HEK293 (cell line): ENCODE data around the gene FBXL15.

Experiments used
- ELK4 ChIP-seq: IDR thresholded peaks from 2 replicates; pipeline ENCODE4 v1.6.1; 2011; ENCODE audit warnings: mild to moderate bottlenecking, low read depth, low read length, borderline replicate concordance
- HOXA7 ChIP-seq: sonication (generic); formaldehyde crosslinking; IDR thresholded peaks from 2 replicates; pipeline ENCODE4 v1.8.1; 2022; ENCODE audit warnings: missing genetic modification reagents, borderline replicate concordance
- ZNF239 ChIP-seq: fragments of 450-650 bp; formaldehyde crosslinking; IDR thresholded peaks from 2 replicates; pipeline ENCODE4 v1.5.1; 2016; ENCODE audit warnings: missing biosample characterization, missing genetic modification characterization
- ZNF266 ChIP-seq: fragments of 450-650 bp; formaldehyde crosslinking; IDR thresholded peaks from 2 replicates; pipeline ENCODE4 v1.5.1; 2016; ENCODE audit warnings: missing biosample characterization, missing genetic modification characterization, low read depth
- ZNF311 ChIP-seq: fragments of 450-650 bp; formaldehyde crosslinking; IDR thresholded peaks from 2 replicates; pipeline ENCODE4 v1.5.1; 2017; ENCODE audit warnings: missing biosample characterization, missing genetic modification characterization, borderline replicate concordance
- TF ChIP-seq, protein P1 (sequence below): fragments of 450-650 bp; formaldehyde crosslinking; IDR thresholded peaks from 2 replicates; pipeline ENCODE4 v1.5.1; 2016; ENCODE audit warnings: missing biosample characterization, missing genetic modification characterization
- TF ChIP-seq, protein P2 (sequence below): fragments of 450-650 bp; formaldehyde crosslinking; IDR thresholded peaks from 2 replicates; pipeline ENCODE4 v1.5.1; 2016; ENCODE audit warnings: missing biosample characterization, missing genetic modification characterization
- TF ChIP-seq, protein P3 (sequence below): fragments of 450-650 bp; formaldehyde crosslinking; IDR thresholded peaks from 2 replicates; pipeline ENCODE4 v1.5.1; 2017; ENCODE audit warnings: missing biosample characterization, missing genetic modification characterization

DNA sequence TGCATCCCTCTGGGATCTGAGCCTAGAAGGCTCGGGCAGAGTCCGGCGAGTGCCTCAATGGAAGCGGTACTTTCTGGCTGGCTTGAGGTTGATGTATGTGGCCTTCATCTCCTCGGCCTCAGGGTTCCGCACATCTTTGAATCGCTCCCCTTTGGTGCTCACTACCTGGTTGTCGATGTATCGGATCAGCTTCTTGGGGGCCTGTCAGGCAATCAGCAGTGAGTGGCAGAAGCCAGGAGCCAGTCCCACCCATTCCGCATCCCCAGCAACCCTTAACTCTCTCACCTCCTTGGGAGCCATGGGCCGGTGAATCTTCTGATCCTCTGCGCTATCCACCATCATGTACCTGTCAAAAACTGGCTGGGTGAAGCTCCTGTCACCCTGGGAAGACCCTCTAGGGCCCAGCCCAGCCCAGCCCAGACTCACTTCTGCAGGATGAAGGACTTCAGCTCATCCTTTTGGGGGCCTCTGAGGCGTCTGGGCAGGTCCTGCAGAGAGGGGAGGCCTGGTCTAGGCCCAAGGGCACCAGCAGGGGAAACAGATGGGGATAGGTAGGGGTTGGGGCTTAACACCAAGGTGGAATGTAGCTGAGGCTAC lies 2.8 kb downstream of the FBXL15 start:
- TF ChIP-seq, protein P1, sequence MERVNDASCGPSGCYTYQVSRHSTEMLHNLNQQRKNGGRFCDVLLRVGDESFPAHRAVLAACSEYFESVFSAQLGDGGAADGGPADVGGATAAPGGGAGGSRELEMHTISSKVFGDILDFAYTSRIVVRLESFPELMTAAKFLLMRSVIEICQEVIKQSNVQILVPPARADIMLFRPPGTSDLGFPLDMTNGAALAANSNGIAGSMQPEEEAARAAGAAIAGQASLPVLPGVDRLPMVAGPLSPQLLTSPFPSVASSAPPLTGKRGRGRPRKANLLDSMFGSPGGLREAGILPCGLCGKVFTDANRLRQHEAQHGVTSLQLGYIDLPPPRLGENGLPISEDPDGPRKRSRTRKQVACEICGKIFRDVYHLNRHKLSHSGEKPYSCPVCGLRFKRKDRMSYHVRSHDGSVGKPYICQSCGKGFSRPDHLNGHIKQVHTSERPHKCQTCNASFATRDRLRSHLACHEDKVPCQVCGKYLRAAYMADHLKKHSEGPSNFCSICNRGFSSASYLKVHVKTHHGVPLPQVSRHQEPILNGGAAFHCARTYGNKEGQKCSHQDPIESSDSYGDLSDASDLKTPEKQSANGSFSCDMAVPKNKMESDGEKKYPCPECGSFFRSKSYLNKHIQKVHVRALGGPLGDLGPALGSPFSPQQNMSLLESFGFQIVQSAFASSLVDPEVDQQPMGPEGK (tag by site-specific recombination), result no peak
- TF ChIP-seq HOXA7 (CRISPR knock-in tag), result no peak
- TF ChIP-seq, protein P2, sequence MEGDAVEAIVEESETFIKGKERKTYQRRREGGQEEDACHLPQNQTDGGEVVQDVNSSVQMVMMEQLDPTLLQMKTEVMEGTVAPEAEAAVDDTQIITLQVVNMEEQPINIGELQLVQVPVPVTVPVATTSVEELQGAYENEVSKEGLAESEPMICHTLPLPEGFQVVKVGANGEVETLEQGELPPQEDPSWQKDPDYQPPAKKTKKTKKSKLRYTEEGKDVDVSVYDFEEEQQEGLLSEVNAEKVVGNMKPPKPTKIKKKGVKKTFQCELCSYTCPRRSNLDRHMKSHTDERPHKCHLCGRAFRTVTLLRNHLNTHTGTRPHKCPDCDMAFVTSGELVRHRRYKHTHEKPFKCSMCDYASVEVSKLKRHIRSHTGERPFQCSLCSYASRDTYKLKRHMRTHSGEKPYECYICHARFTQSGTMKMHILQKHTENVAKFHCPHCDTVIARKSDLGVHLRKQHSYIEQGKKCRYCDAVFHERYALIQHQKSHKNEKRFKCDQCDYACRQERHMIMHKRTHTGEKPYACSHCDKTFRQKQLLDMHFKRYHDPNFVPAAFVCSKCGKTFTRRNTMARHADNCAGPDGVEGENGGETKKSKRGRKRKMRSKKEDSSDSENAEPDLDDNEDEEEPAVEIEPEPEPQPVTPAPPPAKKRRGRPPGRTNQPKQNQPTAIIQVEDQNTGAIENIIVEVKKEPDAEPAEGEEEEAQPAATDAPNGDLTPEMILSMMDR (tag by site-specific recombination), result no peak
- TF ChIP-seq ELK4, result no peak
- TF ChIP-seq ZNF311 (tag by site-specific recombination), result no peak
- TF ChIP-seq ZNF266 (tag by site-specific recombination), result no peak
- TF ChIP-seq, protein P3, sequence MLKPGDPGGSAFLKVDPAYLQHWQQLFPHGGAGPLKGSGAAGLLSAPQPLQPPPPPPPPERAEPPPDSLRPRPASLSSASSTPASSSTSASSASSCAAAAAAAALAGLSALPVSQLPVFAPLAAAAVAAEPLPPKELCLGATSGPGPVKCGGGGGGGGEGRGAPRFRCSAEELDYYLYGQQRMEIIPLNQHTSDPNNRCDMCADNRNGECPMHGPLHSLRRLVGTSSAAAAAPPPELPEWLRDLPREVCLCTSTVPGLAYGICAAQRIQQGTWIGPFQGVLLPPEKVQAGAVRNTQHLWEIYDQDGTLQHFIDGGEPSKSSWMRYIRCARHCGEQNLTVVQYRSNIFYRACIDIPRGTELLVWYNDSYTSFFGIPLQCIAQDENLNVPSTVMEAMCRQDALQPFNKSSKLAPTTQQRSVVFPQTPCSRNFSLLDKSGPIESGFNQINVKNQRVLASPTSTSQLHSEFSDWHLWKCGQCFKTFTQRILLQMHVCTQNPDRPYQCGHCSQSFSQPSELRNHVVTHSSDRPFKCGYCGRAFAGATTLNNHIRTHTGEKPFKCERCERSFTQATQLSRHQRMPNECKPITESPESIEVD (tag by site-specific recombination), result no peak
- TF ChIP-seq ZNF239, result no peak
